Measurements from ENCODE around the gene STIL.

GRCh38 chr1:47241114-47242113 lies 72.5 kb downstream of the STIL start:
- TF ChIP-seq CTCF (IDR thresholded peaks at IDR 0.05; ENCODE audit: low read length) (no peak), EZH2 (IDR thresholded peaks at IDR 0.05; ENCODE audit: borderline replicate concordance, low read length) (no peak)

All from OCI-LY1 (cell line).